ENCODE data around the gene DBN1.

The DBN1 gene

DNA sequence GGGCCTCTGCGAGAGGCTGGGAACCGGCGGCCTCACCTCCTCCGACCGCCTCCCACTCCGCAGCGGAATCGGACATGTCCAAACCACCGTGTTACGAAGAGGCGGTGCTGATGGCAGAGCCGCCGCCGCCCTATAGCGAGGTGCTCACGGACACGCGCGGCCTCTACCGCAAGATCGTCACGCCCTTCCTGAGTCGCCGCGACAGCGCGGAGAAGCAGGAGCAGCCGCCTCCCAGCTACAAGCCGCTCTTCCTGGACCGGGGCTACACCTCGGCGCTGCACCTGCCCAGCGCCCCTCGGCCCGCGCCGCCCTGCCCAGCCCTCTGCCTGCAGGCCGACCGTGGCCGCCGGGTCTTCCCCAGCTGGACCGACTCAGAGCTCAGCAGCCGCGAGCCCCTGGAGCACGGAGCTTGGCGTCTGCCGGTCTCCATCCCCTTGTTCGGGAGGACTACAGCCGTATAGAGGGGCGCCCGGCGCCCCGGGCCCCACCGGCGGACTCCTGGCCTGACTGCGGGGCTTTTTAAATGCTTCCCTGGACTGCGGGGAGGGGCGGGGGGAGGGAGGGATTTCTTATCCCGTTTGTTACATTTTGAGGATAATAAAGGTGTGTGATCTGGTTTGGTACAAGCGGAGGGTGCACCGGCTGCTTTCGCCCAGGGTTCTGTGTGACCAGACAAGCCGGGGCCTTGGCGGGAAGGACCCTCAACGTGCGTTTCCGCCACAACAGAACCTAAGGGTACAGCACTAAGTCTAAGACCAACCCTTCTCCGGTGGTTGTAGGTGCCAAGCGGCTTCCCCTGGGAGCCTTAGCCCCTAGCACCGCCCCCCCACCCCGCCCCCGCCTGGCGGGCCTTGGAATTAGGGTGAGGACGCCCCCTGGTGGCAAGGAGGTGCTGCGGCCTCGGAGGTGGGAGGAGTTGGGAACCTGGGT is 17.5 kb downstream of the DBN1 start:
- DNase-seq: peak; percentile 49 to 77

GRCh38 chr5:177455036-177455660 is 18.3 kb downstream of the DBN1 start:
- peak in 1 of 2 experiments; percentile 25 for DNase-seq

GRCh38 chr5:177454397-177455035 is 18.9 kb downstream of the DBN1 start:
- peak in 1 of 2 experiments; percentile 33 for DNase-seq

- no peak for DNase-seq
Observed at GRCh38 chr5:177453852-177454396, 19.5 kb downstream of the DBN1 start.

GRCh38 chr5:177452688-177453638 is 20.5 kb downstream of the DBN1 start:
- DNase-seq: no peak

DNA sequence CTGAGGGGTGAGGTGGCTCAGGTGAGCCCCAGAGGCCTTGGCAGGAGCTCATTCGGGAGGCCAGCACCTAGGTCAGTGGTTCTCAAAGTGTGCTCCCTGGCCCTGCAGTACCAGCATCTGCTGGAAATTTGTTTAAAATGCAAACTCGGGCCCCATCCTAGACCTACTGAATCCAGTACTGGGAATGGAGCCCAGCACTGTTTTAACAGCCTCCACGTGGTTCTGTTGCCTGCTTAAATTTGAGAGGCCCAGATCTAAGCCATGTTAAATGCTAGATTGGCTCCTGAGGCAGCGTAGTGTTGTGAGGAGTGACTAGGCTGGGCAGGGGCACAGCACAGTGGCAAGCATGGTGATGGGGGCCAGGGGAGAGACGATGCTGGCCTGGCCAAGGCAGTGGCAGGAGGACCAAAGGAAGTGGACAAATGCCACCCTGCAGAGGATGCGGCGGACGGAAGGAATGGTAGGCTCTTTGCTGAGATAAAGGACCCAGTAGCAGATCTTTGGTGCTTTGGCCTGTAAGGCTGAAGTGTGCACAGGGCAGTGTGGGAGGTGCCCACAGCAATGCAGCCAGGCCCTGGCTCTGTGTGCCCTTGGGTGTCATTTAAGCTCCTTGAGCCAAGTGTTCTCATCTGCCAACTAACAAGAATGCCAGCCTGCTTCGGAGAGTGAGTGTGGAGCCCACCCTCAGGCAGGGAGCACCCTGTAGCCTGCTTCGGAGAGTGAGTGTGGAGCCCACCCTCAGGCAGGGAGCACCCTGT is 22.6 kb downstream of the DBN1 start:
- no peak for DNase-seq

- no peak for DNase-seq
Observed at GRCh38 chr5:177449140-177450061, 24.0 kb downstream of the DBN1 start.

- DNase-seq: no peak
Observed at GRCh38 chr5:177448244-177448950, 25.0 kb downstream of the DBN1 start.

- no peak for DNase-seq
Observed at GRCh38 chr5:177447611-177448243, 25.7 kb downstream of the DBN1 start.

GRCh38 chr5:177447066-177447610 is 26.3 kb downstream of the DBN1 start:
- no peak for DNase-seq

GRCh38 chr5:177446200-177447065 is 27.0 kb downstream of the DBN1 start, which contains the start of gene PRR7:
TSS of gene PRR7 (plus strand) at chr5:177446814. CDS start at chr5:177455068, 8,254 bp downstream.
- no peak for DNase-seq

GRCh38 chr5:177445917-177446199 is 27.6 kb downstream of the DBN1 start:
- no peak for DNase-seq

- DNase-seq: no peak
Observed at GRCh38 chr5:177445052-177445916, 28.1 kb downstream of the DBN1 start.

- no peak for DNase-seq
Observed at GRCh38 chr5:177444106-177445051, 29.1 kb downstream of the DBN1 start.

DNA sequence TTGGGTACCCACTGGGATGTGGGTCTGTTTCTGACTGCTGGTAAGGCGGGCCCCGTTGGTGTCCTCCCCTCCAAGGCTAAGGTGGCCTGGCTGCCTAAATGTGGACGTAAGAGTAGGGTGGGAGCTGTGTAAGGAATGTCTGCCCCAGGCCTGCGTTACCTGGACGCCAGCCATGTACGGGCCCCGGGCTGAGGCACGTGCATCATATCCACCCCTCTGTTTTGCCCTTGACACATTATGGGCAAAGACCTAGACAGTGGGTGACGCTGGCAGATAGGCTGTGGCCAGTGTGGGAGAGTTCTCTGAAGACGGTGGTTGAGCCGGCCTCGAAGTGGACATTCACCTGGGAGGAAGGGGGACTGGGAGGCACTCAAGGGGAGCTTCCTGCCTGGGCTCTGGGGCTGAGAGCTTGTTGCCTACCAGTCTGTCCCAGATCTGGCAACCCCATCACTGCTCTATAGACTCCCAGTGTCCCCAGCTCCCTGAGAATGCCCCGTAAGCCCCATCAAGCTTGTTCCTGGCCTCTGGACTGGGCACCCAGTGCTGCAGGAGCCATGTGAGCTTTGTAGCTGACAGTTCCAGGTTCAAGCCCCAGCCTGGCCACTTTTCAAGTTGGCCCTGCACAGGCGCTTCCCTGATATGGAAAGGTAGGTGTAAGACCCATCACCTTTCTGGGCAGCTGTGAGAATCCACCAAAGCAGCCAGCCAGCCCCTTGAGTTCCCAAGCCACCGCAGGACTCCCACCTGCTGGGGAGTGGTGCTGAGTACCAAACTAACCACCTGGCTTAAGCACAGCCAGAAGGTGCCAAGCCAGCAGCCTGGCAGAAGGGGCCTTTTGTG is 30.1 kb downstream of the DBN1 start:
- DNase-seq: no peak

Data from cerebellar nuclear complex (tissue), 1 donor.